WTC11 (cell line): Measurements from ENCODE around the gene AGO4. TPM values are rescaled to one million over a fixed set of nuclear protein-coding genes. Genes with fewer than 3 reads are reported as not detected.
"Not testable (repeated sequence)": the region's sequence is repeated elsewhere in the genome, so short reads cannot be mapped to it uniquely, and the experiment has no call there.

Experiments used
- ATAC-seq: fragments of 200-7000 bp; cut with Tn5 transposase; 2 replicates; pipeline ENCODE4 v1.10.0; 2021; ENCODE audit warnings: mild to moderate bottlenecking, moderate library complexity
- CTCF ChIA-PET: fragments of 300-600 bp; sonication (Branson Sonifier 250); formaldehyde crosslinking; loops from one replicate; lab custom pipeline; 2021; ENCODE audit warnings: antibody characterized with exemption; lab: Charles Lee
- POLR2A ChIA-PET: fragments of 350-600 bp; sonication (Branson Sonifier 250); formaldehyde crosslinking; loops from one replicate; lab custom pipeline; 2021; ENCODE audit warnings: antibody characterized with exemption; lab: Charles Lee
- DNase-seq: peaks from one replicate; pipeline ENCODE4 v3.0.0; 2021; ENCODE audit warnings: low spot score
- H3K27ac Mint-ChIP-seq: 2 replicates; pipeline ENCODE4 v1.8.0; 2021; ENCODE audit warnings: mixed read lengths
- H3K27me3 Mint-ChIP-seq: 2 replicates; pipeline ENCODE4 v1.8.0; 2021; ENCODE audit warnings: low read depth, mild to moderate bottlenecking, moderate library complexity, mixed read lengths
- H3K36me3 Mint-ChIP-seq: 2 replicates; pipeline ENCODE4 v1.8.0; 2021; ENCODE audit warnings: mixed read lengths
- H3K4me1 Mint-ChIP-seq: 2 replicates; pipeline ENCODE4 v1.8.0; 2022; ENCODE audit warnings: mixed read lengths
- H3K4me3 Mint-ChIP-seq: 2 replicates; pipeline ENCODE4 v1.8.0; 2021; ENCODE audit warnings: mild to moderate bottlenecking, moderate library complexity, mixed read lengths
- H3K9me3 Mint-ChIP-seq: 2 replicates; pipeline ENCODE4 v1.8.0; 2021; ENCODE audit warnings: mixed read lengths
- ATF1 ChIP-seq: sonication (generic); formaldehyde crosslinking; IDR thresholded peaks from 2 replicates; pipeline ENCODE4 v1.8.1; 2023; ENCODE audit warnings: mild to moderate bottlenecking, moderate library complexity, missing genetic modification reagents
- EMX1 ChIP-seq: fragments of 250-450 bp; sonication (Bioruptor Pico); IDR thresholded peaks from 2 replicates; pipeline ENCODE4 v1.8.0; 2021; ENCODE audit warnings: mild to moderate bottlenecking
- ERG ChIP-seq: fragments of 250-450 bp; sonication (Bioruptor Pico); IDR thresholded peaks from 2 replicates; pipeline ENCODE4 v1.8.0; 2021; ENCODE audit warnings: mild to moderate bottlenecking
- FOXK1 ChIP-seq: sonication (generic); formaldehyde crosslinking; IDR thresholded peaks from 2 replicates; pipeline ENCODE4 v1.8.0; 2022; ENCODE audit warnings: mild to moderate bottlenecking, moderate library complexity, missing genetic modification reagents
- GTF2I ChIP-seq: fragments of 250-450 bp; sonication (Bioruptor Pico); conservative IDR thresholded peaks from 2 replicates; pipeline ENCODE4 v1.4.0; 2021; ENCODE audit warnings: mild to moderate bottlenecking
- JAZF1 ChIP-seq: fragments of 250-450 bp; sonication (Bioruptor Pico); IDR thresholded peaks from 2 replicates; pipeline ENCODE4 v1.9.0; 2021; ENCODE audit warnings: moderate library complexity, mild to moderate bottlenecking, inconsistent platforms
- JUN ChIP-seq: sonication (generic); formaldehyde crosslinking; IDR thresholded peaks from 2 replicates; pipeline ENCODE4 v1.8.0; 2023; ENCODE audit warnings: mild to moderate bottlenecking, missing genetic modification reagents
- MLX ChIP-seq: sonication (generic); formaldehyde crosslinking; IDR thresholded peaks from 2 replicates; pipeline ENCODE4 v1.8.1; 2023; ENCODE audit warnings: mild to moderate bottlenecking, missing genetic modification reagents, moderate library complexity
- NFATC4 ChIP-seq: fragments of 250-450 bp; sonication (Bioruptor Pico); IDR thresholded peaks from 2 replicates; pipeline ENCODE4 v1.9.0; 2021; ENCODE audit warnings: mild to moderate bottlenecking
- NR3C1 ChIP-seq: sonication (generic); formaldehyde crosslinking; conservative IDR thresholded peaks from 2 replicates; pipeline ENCODE4 v1.8.1; 2023; ENCODE audit warnings: low read depth, mild to moderate bottlenecking, missing genetic modification reagents
- PRDM15 ChIP-seq: sonication (generic); formaldehyde crosslinking; IDR thresholded peaks from 2 replicates; pipeline ENCODE4 v1.8.0; 2022; ENCODE audit warnings: missing genetic modification reagents
- PRRX2 ChIP-seq: fragments of 250-450 bp; sonication (Bioruptor Pico); IDR thresholded peaks from 2 replicates; pipeline ENCODE4 v1.8.0; 2021; ENCODE audit warnings: mild to moderate bottlenecking
- RELA ChIP-seq: sonication (generic); formaldehyde crosslinking; IDR thresholded peaks from 2 replicates; pipeline ENCODE4 v1.8.1; 2022; ENCODE audit warnings: missing genetic modification reagents, mild to moderate bottlenecking, borderline replicate concordance
- SMAD4 ChIP-seq: sonication (generic); formaldehyde crosslinking; IDR thresholded peaks from 2 replicates; pipeline ENCODE4 v1.8.0; 2022; ENCODE audit warnings: mild to moderate bottlenecking, missing genetic modification reagents
- SP1 ChIP-seq: sonication (generic); formaldehyde crosslinking; conservative IDR thresholded peaks from 2 replicates; pipeline ENCODE4 v1.8.1; 2022; ENCODE audit warnings: missing genetic modification reagents
- TCF7 ChIP-seq: sonication (generic); formaldehyde crosslinking; IDR thresholded peaks from 2 replicates; pipeline ENCODE4 v1.8.0; 2022; ENCODE audit warnings: mild to moderate bottlenecking, low read depth, missing genetic modification reagents, moderate library complexity
- USF1 ChIP-seq: sonication (generic); formaldehyde crosslinking; IDR thresholded peaks from 2 replicates; pipeline ENCODE4 v1.8.0; 2022; ENCODE audit warnings: mild to moderate bottlenecking, missing genetic modification reagents
- ZNF121 ChIP-seq: sonication (generic); formaldehyde crosslinking; IDR thresholded peaks from 2 replicates; pipeline ENCODE4 v1.8.0; 2023; ENCODE audit warnings: missing genetic modification reagents
- ZNF232 ChIP-seq: sonication (generic); formaldehyde crosslinking; IDR thresholded peaks from 2 replicates; pipeline ENCODE4 v1.8.0; 2022; ENCODE audit warnings: mild to moderate bottlenecking, missing genetic modification reagents
- ZNF281 ChIP-seq: sonication (generic); formaldehyde crosslinking; IDR thresholded peaks from 2 replicates; pipeline ENCODE4 v1.8.0; 2023; ENCODE audit warnings: mild to moderate bottlenecking, missing genetic modification reagents
- ZNF317 ChIP-seq: sonication (generic); formaldehyde crosslinking; IDR thresholded peaks from 2 replicates; pipeline ENCODE4 v1.8.1; 2023; ENCODE audit warnings: low read depth, mild to moderate bottlenecking, moderate library complexity, missing genetic modification reagents, borderline replicate concordance
- ZNF396 ChIP-seq: fragments of 250-450 bp; sonication (Bioruptor Pico); IDR thresholded peaks from 2 replicates; pipeline ENCODE4 v1.8.0; 2021; ENCODE audit warnings: mild to moderate bottlenecking, moderate library complexity, borderline replicate concordance
- ZNF416 ChIP-seq: fragments of 250-450 bp; sonication (Bioruptor Pico); IDR thresholded peaks from 2 replicates; pipeline ENCODE4 v1.9.0; 2021; ENCODE audit warnings: mild to moderate bottlenecking, inconsistent platforms
- ZNF423 ChIP-seq: fragments of 250-450 bp; sonication (Bioruptor Pico); IDR thresholded peaks from 2 replicates; pipeline ENCODE4 v2.1.2; 2022; ENCODE audit warnings: mild to moderate bottlenecking, moderate library complexity
- ZNF671 ChIP-seq: fragments of 250-450 bp; sonication (Bioruptor Pico); IDR thresholded peaks from 2 replicates; pipeline ENCODE4 v1.8.0; 2021; ENCODE audit warnings: mild to moderate bottlenecking
- total RNA-seq: library from RNA; stranded (reverse); gene quantifications from 3 replicates; pipeline ENCODE4 v1.2.3, GENCODE V29; 2021

Gene AGO4
- total RNA-seq, 1 experiment from 2014 or later = 8.7 TPM

GRCh38 chr1:35783055-35783583 is 24.7 kb upstream of the AGO4 start:
- TF ChIP-seq NFATC4 (CRISPR knock-in tag) = no peak
- no peak for TF ChIP-seq PRDM15 (CRISPR knock-in tag)
- TF ChIP-seq ZNF396 (CRISPR knock-in tag) = no peak
- TF ChIP-seq ZNF416 = no peak
- TF ChIP-seq SMAD4 (CRISPR knock-in tag) = no peak
- TF ChIP-seq JUN (CRISPR knock-in tag) = no peak
- TF ChIP-seq RELA (CRISPR knock-in tag) = no peak
- no peak for TF ChIP-seq ZNF423 (CRISPR knock-in tag)
- no peak for TF ChIP-seq ATF1 (CRISPR knock-in tag)
- TF ChIP-seq ZNF317 (CRISPR knock-in tag) = no peak
- no peak for TF ChIP-seq SP1 (CRISPR knock-in tag)
- TF ChIP-seq EMX1 (CRISPR knock-in tag) = no peak
- no peak for TF ChIP-seq NR3C1
- Mint-ChIP-seq H3K9me3 (no peaks in the 10 kb centered on the region), H3K27ac (no peak overlapping the region), H3K36me3 (no peaks in the 10 kb centered on the region), H3K4me3 (no peak overlapping the region), H3K27me3 (no peaks in the 10 kb centered on the region; the same call in 1 of the 2 replicates), H3K4me1 (no peaks in the 10 kb centered on the region)
- no peak for DNase-seq
- POLR2A ChIA-PET = no interaction called here
- ATAC-seq = no peak
- CTCF ChIA-PET = no interaction called here

- H3K36me3 Mint-ChIP-seq, H3K27me3 Mint-ChIP-seq, POLR2A ChIA-PET, ATAC-seq, H3K4me1 Mint-ChIP-seq, DNase-seq, H3K27ac Mint-ChIP-seq, H3K4me3 Mint-ChIP-seq, H3K9me3 Mint-ChIP-seq, CTCF ChIA-PET: not testable (repeated sequence)
These were observed 23.5 kb upstream of the AGO4 start for GRCh38 chr1:35784364-35784763.

GRCh38 chr1:35788139-35788538 is 19.7 kb upstream of the AGO4 start:
- Mint-ChIP-seq H3K27ac (no peak overlapping the region), H3K4me3 (no peak overlapping the region), H3K27me3 (no peaks in the 10 kb centered on the region; the same call in 1 of the 2 replicates), H3K4me1 (no peaks in the 10 kb centered on the region), H3K9me3 (no peaks in the 10 kb centered on the region), H3K36me3 (no peaks in the 10 kb centered on the region)
- POLR2A ChIA-PET = no interaction called here
- ATAC-seq (no peak), DNase-seq (no peak)
- CTCF ChIA-PET = no interaction called here
- TF ChIP-seq ZNF121 (CRISPR knock-in tag) (no peak), ZNF281 (CRISPR knock-in tag) (no peak), SMAD4 (CRISPR knock-in tag) (no peak), JUN (CRISPR knock-in tag) (no peak), USF1 (CRISPR knock-in tag) (no peak), ZNF232 (CRISPR knock-in tag) (no peak), ATF1 (CRISPR knock-in tag) (no peak), FOXK1 (CRISPR knock-in tag) (no peak), ZNF671 (CRISPR knock-in tag) (no peak), TCF7 (no peak), MLX (CRISPR knock-in tag) (no peak), JAZF1 (CRISPR knock-in tag) (no peak), GTF2I (CRISPR knock-in tag) (no peak), ERG (CRISPR knock-in tag) (no peak), PRRX2 (CRISPR knock-in tag) (no peak)
